HG03457 (cell line): Measurements from ENCODE around the gene GABRA1.

ENCODE experiments used
- ATAC-seq: cut with Tn5 transposase; IDR thresholded peaks from one replicate; pipeline ENCODE4 v1.9.1; 2021; ENCODE audit warnings: moderate number of reproducible peaks; ENCODE audit not compliant: unreplicated experiment

GABRA1 gene

DNA sequence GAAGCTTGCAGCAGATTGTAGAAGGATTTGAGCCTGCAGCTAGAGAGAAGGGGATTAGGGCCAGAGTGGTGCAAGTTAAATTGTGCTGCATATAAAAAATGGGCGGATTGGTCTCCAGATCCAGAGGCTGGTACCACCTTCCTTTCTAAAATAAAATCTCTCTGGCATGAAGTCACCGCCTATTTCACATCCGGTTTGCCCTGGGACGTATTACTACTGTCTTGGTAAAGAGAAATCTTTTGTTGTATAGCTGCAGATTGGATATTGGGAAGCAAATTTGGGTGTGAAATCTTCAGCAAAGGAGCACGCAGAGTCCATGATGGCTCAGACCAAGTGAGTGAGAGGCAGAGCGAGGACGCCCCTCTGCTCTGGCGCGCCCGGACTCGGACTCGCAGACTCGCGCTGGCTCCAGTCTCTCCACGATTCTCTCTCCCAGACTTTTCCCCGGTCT lies at the start of gene GABRA1:
GABRA1 (plus strand) TSS at position 180 of the 451 bp plus-strand sequence. CDS start 2,691 bp downstream, outside the sequence.
- no peak for ATAC-seq

DNA sequence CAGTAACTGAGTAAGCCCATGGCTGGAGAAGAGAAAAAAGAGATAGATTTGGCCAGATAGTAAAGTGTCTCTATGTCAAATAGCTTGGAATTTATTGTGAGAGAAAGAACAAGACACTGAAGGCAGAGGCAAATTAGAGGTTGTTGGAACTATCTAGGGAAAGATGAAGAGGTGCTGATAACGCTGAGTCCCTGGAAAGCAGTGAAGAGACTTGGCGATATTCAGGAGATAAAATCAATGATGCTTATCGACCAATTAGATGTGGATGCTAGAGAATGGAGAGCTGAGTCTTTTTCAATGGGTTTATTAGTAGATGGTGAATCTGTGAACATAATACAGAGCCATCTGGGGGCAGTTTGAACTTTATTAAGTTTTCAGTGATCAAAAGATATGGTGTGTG lies 48.6 kb upstream of the GABRA1 start:
- no peak for ATAC-seq

DNA sequence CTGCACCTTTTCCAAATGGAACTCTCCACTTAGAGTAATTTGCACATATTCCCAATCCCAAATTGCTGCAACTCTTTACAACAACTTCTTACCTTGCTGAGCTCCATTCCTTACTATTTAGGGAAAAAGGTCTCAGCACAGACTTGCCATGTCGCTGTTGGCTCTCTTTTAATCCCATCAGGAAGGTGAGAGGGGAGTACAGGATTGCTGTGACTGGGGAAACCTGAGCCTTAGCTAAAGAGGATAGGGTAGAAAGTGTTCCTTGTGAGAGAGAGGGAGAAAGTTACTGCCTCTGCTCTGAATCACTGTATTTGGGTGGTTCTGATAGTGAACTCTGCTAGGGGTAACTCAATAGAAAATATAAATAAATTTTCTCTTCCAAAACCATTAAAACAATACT lies 43.7 kb upstream of the GABRA1 start:
- ATAC-seq = no peak

DNA sequence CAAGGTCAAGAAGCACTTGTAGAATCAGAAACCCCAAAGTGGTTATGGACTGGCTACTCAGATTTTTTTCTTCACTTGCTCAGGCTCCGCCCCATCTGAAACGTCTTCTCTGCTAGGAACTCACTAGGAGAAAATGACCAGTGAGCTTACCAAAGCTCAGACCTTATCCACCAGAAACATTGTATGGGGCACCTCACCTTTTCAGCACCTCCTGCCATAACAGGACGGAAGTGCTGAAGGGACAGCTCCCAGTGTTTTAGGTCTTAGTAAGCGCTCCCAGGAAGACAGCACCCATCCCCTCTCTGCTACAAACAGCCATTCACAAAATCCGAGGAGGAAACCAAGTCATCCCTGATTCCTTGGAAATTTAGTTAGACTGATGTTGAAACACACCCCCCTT lies 1.2 kb upstream of the GABRA1 start:
- ATAC-seq = no peak

DNA sequence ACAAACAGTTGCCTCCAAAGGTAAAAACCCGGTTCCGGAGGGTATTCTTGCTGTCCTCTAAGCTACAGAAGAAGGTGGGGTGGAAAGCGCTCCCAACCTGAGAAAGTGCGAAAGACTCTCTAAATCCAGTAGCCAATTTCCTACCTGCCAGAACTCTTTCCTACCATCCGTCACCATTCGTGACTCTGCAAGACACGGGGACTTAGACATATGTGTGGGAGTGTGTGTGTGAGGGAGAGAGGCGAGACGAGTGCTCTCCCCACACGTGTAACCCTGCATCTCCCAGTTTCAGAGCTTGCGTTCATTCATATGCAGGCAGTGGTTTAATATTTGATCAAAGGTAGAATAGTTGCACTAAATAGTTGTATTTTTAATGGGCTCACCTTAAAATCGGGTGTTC lies 473 bp upstream of the GABRA1 start:
- no peak for ATAC-seq

DNA sequence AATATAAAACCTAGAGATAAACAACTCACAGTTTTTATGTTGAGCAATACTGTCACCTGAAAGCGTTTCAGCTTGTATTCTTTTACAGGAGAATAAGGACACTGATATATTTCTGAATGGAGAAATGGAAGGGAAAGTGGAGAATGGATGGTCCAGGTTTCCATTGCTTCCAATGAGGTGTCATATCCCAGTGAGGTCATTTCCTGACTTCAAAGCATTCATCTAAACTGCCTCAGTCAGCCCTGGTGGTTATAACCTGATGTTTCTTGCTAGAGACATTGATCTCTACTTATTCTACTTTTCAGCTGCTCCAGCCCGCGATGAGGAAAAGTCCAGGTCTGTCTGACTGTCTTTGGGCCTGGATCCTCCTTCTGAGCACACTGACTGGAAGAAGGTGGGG lies 2.6 kb downstream of the GABRA1 start:
- ATAC-seq = no peak

DNA sequence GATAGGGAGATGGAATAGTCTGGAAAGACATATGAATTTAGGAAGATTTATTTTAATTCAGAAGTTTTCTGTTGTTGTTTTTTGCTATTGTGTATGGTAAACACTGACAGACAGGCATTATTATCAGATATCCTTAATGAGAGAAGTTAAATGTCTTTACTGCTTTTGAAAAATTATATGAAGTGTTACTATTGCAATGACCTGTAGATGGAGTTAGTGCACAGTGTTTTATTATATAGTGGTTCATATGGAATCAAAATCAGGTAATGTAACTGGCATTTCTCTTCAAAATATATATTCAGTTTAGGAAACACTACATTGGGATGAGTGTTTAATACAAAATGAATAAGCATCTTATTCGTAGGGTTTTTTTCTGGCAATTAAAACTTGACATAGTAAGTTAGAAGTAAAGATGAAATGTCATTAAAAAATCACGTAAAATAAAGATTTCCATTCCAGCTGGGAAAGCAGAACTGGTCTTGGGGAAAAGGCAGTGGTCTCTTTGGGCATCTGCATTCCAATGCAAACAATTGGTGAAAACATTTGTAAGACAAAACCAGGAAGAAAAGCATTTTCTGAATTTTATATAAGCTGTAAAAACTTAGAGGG lies 3.9 kb downstream of the GABRA1 start:
- no peak for ATAC-seq

DNA sequence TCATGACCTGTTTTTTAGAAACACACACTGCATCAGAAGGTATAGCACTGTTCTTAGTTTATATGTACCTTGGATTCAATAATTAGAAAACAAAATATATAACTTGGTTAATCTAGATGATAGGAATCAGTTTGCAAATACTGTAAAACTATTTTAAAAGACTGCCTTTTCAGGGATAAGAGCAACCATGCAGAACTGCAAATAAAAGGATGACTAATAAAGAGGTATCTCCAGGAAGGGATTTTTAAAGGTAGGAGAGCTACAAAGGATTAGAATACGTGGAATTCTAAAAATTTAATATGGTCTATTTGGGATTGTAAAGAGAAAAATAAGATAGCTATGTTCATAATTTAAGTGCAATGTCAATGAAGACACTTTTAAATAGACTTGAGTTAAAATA lies 9.4 kb downstream of the GABRA1 start:
- no peak for ATAC-seq

DNA sequence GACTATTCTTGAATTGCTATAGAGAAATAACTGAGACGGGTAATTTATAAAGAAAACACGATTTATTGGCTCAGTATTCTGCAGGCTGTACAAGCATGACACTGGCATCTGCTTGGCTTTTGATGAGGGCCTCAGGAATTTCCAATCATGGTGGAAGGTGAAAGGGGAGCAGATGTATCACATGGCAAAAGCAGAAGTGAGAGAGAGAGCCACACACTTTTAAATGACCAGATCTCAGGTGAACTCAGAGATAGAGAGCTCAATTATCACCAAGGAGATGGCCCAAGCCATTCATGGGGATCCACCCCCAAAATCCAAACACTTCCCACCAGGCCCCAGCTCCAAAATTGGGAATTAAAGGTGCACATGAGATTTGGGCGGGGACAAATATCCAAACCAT lies 15.3 kb downstream of the GABRA1 start:
- no peak for ATAC-seq

DNA sequence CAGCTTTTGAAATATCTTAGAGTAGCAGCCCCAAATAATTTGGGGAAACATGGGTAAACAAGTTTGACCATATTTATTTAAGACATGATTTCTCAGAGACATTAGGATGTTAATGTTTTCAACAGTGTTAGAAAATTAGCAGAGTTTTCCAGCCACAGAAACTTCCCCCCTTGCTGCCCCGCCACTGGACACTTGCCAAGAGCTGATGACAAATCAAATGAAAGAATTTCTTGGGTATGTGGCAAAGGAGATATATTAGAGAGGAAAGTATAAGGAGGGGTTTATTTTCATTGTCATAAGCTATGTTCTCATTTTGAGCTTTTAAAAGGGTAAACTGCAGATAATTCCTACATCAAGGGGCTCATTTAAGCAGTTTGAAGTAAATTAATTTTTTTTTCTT lies 15.9 kb downstream of the GABRA1 start:
- ATAC-seq = no peak

DNA sequence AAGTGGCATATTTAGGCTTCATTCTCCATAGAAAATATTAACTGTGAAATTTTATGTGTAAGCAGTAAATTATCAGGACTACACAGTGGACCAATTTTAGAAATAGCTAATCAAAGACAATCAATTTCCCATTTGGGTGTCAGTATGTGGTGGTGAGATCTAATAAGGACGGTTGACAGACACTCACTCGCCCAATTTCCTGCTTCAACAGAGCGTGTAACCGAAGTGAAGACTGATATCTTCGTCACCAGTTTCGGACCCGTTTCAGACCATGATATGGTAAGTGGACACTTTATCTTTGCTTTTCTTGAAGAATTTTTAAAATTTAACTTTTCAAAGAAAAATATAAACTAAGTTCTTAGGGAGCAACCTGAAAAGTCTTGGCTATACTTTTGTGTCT lies 17.6 kb downstream of the GABRA1 start:
- ATAC-seq = no peak

DNA sequence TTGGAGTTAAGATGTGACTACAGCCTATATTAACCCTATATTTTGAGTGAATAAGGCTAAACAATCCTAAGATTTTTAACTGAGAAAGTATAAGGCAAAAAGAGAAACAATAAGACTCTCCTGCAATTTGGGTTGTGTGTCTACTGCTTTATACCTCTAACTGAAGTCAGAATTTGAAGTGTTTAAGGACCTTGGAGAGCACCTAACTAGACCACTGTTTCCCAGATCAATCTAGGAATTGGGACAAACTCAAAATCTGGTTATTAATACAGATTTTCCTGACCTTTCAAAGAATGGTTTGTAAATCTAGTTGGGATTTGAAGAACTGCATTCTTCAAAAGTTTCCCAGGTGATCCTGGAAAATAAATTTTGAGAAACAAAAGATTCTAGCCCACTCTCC lies 42.1 kb downstream of the GABRA1 start:
- no peak for ATAC-seq

DNA sequence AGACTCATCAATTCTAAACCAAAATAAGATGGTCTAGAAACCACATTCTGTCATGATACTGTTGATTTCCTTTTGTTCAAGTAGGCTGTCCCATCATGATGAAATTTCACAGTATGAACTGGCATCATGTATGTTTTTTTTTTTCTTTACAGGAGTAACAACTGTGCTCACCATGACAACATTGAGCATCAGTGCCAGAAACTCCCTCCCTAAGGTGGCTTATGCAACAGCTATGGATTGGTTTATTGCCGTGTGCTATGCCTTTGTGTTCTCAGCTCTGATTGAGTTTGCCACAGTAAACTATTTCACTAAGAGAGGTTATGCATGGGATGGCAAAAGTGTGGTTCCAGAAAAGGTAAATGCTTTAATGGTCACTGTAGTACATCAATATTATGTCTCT lies 47.6 kb downstream of the GABRA1 start:
- no peak for ATAC-seq

DNA sequence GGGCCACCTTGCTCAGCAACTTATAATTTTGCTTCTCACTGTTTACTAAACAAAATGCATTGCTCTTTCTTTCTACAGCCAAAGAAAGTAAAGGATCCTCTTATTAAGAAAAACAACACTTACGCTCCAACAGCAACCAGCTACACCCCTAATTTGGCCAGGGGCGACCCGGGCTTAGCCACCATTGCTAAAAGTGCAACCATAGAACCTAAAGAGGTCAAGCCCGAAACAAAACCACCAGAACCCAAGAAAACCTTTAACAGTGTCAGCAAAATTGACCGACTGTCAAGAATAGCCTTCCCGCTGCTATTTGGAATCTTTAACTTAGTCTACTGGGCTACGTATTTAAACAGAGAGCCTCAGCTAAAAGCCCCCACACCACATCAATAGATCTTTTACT lies 49.1 kb downstream of the GABRA1 start:
- no peak for ATAC-seq

DNA sequence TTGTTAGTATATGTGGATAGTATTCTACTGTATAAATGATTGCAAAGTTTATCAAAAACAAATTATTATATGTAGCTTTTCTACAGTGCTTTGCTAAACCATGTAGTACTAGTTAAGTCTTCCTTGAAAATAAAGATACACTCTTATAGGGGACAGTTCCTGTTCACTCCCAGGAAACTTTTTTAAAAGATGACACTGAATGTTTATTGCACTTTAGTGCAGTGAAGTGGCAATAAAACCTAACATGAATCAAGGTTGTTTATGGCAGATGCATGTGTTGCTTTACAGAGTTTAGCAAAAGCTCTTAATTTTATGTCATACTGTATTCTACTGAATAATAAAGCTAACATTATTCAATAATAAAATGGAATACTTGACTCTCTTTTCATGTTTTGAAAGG lies 51.7 kb downstream of the GABRA1 start:
- no peak for ATAC-seq

DNA sequence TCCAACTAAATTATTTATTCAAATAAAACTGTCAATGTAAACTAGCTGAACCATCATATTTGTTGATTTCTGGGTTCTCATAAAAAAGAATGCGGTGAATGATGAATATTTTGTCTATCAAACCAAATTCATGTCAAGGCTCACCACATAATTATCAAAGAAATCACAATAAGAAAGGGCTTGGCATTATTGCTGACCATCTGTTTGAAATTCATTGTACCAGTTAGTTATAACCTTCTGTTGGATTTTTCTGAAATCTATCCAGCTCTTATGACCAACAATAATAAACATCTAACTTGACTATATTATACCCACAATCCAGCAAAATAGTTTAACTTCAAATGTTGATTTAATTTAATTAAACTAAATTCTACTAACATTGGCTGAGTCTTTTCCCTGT lies 53.1 kb downstream of the GABRA1 start:
- ATAC-seq = no peak

DNA sequence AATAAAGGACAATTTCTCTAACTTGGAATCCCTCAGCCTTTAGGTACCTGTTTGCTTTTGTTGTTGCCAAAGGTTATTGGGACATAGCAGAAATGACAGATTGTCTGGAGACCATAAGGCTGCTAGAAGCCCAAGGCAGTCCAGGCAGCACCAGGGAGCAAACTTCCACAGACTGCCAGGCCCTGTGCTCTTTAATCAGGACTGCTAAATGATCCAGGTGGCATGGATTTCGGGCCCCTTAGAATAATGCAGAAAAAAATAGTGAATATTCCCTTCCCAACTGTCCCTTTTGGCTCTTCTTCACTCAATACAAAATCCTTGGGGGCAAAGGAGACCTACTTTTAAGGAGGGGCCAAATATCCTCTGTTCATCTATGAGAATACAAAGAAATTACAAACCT lies 73.9 kb downstream of the GABRA1 start:
- ATAC-seq = no peak

DNA sequence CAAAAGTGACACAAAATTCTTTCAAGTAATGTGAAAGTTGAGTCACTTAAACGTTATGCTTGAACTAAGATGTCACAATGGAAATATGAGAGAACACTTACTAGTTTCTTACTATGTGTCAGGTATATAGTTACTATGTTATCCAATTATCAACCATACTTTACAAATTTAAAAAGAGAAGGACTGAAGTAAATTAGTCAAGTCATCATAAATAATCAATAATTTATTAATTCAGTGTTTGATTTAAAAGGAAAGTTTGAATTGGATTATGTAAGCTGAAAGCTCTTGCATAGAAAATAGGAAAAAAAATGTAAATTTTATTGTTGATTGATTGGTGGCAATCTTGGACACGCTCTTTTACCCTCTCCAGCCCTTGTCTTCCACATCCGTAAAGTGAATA lies 76.3 kb downstream of the GABRA1 start:
- no peak for ATAC-seq

DNA sequence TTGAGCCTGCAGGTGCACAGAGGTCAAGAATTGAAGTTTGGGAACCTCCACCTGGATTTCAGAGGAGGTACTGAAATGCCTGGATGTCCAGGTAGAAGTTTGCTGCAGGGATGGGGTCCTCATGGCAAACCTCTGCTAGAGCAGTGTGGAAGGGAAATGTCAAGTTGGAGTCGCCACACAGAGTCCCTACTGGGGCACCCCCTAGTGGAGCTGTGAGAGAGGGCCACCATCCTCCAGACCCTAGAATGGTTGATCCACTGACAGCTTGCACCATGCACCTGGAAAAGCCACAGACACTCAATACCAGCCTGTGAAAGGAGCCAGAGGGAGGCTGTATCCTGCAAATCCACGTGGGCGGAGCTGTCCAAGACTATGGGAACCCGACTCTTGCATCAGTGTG lies 78.0 kb downstream of the GABRA1 start:
- ATAC-seq = no peak

DNA sequence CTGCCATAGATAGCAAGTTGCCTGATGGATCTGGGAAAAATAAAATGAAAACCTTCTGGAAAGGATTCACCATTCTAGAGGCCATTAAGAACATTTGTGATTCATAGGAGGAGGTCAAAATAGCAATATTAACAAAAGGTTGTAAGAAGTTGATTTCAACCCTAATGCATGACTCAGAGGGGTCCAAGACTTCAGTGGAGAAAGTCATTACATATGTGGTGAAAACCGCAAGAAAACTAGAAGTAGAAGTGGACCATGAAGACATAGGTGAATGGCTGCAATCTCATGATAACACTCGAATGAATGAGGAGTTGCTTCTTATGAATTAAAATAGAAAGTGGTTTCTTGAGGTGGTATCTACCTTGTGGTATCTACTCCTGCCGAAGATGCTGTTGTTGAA lies 86.6 kb downstream of the GABRA1 start:
- ATAC-seq = no peak

DNA sequence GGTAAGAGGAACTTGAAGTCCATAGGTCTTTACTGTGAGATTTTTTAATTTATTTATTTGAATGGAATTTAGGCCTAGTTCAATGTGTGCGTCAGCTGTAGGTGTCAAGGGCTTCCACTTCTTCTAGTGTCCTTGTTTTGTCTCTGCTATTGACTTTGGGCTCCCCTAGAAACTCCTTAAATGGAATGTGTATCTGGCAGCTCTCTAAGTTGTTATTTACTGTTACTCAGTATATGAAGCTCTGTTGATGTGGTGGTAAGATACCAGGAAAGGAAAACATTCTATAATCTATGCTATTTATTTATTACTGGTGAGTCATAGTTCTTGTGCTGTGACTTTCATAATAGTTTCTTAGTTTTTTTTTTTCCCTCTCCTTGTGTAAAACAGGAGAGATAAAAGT lies 97.1 kb downstream of the GABRA1 start:
- ATAC-seq = no peak

DNA sequence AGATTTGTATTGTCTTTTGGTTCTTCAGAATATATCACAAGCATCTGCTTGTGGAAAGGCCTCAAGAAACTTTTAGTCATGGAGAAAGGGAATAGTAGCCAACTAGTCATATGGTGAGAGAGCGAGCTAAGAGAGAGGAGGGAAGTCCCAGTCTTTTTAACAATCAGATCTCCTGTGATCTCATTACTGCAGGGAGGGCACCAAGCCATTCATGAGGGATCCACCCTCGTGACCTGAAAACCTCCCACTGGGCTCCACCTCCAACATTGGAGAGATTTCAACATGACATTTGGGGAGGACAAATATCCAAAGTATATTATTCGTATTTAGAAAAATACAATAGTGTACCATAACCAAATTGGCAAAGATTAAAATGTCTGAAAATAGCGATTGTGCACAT lies 99.0 kb downstream of the GABRA1 start:
- ATAC-seq = no peak
